Measurements from ENCODE around the gene TMEM207.

Gene TMEM207

GRCh38 chr3:190381441-190381840 lies 68.3 kb downstream of the TMEM207 start:
- DNase-seq: no peak

DNA sequence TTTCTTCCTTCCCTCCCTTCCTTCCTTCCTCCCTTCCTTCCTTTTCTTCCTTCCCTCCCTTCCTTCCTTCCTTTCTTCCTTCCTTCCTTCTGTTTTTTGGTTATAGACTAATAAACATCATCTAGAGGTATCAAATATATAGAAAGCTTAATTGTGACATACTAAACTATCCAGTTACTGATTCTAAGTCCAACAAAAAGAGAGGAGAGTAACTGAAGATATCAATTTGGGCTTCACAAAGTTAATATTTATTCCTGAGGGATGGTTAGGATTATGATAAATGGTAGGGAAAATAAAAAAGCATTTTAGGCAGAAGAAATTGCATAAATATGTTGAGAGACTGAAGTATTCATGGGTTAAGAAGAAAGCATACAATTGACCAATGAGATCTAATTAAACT lies 69.5 kb downstream of the TMEM207 start:
- no peak for DNase-seq

Data from stimulated activated CD4-positive, alpha-beta T cell treated with anti-CD3 and anti-CD28 coated beads, Interleukin-1b, Interleukin-23, amount 100 ng/mL, for 48 hours (primary cell).